Neural cell (in vitro differentiated cells): ENCODE data around the gene MACF1. TPM values are rescaled to one million over a fixed set of nuclear protein-coding genes. Genes with fewer than 3 reads are reported as not detected.

ENCODE experiments used
- H2AFZ ChIP-seq: fragments of 200-600, 300-800 bp; sonication (generic), shearing (Covaris generic); 2 replicates; pipeline ENCODE4 v1.6.0; 2014; ENCODE audit warnings: low read depth, mild to moderate bottlenecking, antibody characterized with exemption, low read length, moderate library complexity
- H3F3A ChIP-seq: fragments of 200-600 bp; shearing (Covaris generic); 2 replicates; pipeline ENCODE4 v1.6.1; 2016; ENCODE audit warnings: mild to moderate bottlenecking, moderate library complexity, mixed read lengths, antibody characterized with exemption, low read length; ENCODE audit not compliant: insufficient read depth, poor library complexity, severe bottlenecking
- H3K27ac ChIP-seq: fragments of 200-600, 300-800 bp; sonication (generic), shearing (Covaris generic); 2 replicates; pipeline ENCODE4 v1.5.1; 2014; ENCODE audit warnings: mild to moderate bottlenecking, low read length, moderate library complexity
- H3K27me3 ChIP-seq: fragments of 300-800, 200-600 bp; sonication (generic), shearing (Covaris generic); 2 replicates; pipeline ENCODE4 v1.6.0; 2014; ENCODE audit warnings: mild to moderate bottlenecking, low read depth, low read length, moderate library complexity; ENCODE audit not compliant: insufficient read depth
- H3K36me3 ChIP-seq: fragments of 300-800, 200-600 bp; sonication (generic), shearing (Covaris generic); 2 replicates; pipeline ENCODE4 v1.5.1; 2014; ENCODE audit warnings: mild to moderate bottlenecking, antibody characterized with exemption, low read length, moderate library complexity; ENCODE audit not compliant: insufficient read depth
- H3K4me2 ChIP-seq: fragments of 300-800, 200-600 bp; sonication (generic), shearing (Covaris generic); 2 replicates; pipeline ENCODE4 v1.6.0; 2014; ENCODE audit warnings: mild to moderate bottlenecking, low read length
- H3K4me3 ChIP-seq: fragments of 300-800, 200-600 bp; sonication (generic), shearing (Covaris generic); 2 replicates; pipeline ENCODE4 v1.5.1; 2014; ENCODE audit warnings: mild to moderate bottlenecking, low read length, moderate library complexity
- H3K79me2 ChIP-seq: fragments of 200-600 bp; shearing (Covaris generic); replicated peaks from 2 replicates; pipeline ENCODE4 v1.6.0; 2014; ENCODE audit warnings: mild to moderate bottlenecking, low read length, moderate library complexity; ENCODE audit not compliant: insufficient read depth
- H3K9ac ChIP-seq: fragments of 300-800, 200-600 bp; sonication (generic), shearing (Covaris generic); 2 replicates; pipeline ENCODE4 v1.6.1; 2016; ENCODE audit warnings: mild to moderate bottlenecking, low read length, mixed read lengths
- H3K9me2 ChIP-seq: fragments of 200-600 bp; shearing (Covaris generic); 2 replicates; pipeline ENCODE4 v1.6.1; 2016; ENCODE audit warnings: mild to moderate bottlenecking, low read length, mixed read lengths; ENCODE audit not compliant: insufficient read depth
- H3K9me3 ChIP-seq: fragments of 200-600, 300-800 bp; sonication (generic), shearing (Covaris generic); 2 replicates; pipeline ENCODE4 v1.6.1; 2016; ENCODE audit warnings: mild to moderate bottlenecking, mixed run types, low read length, moderate library complexity, mixed read lengths
- H4K20me1 ChIP-seq: fragments of 200-600 bp; shearing (Covaris generic); 2 replicates; pipeline ENCODE4 v1.6.1; 2016; ENCODE audit warnings: mild to moderate bottlenecking, mixed run types; ENCODE audit not compliant: insufficient read depth
- EP300 ChIP-seq: fragments of 450-650 bp; conservative IDR thresholded peaks from 2 replicates; pipeline ENCODE4 v1.6.1; 2014; ENCODE audit warnings: antibody characterized with exemption, mild to moderate bottlenecking, moderate library complexity; ENCODE audit not compliant: poor library complexity, severe bottlenecking
- EZH2 ChIP-seq: fragments of 200-600, 300-800 bp; shearing (Covaris generic), sonication (generic); IDR thresholded peaks from 2 replicates; pipeline ENCODE4 v1.6.1; 2014; ENCODE audit warnings: antibody characterized with exemption, low read length, borderline replicate concordance, mild to moderate bottlenecking; ENCODE audit not compliant: insufficient read depth, poor library complexity, severe bottlenecking
- MXI1 ChIP-seq: fragments of 450-650 bp; conservative IDR thresholded peaks from 2 replicates; pipeline ENCODE4 v1.6.1; 2014; ENCODE audit warnings: antibody characterized with exemption, mild to moderate bottlenecking; ENCODE audit not compliant: poor library complexity, severe bottlenecking
- POLR2AphosphoS5 ChIP-seq: IDR thresholded peaks from 2 replicates; pipeline ENCODE4 v1.6.1; 2012
- RAD21 ChIP-seq: fragments of 450-650 bp; conservative IDR thresholded peaks from 2 replicates; pipeline ENCODE4 v1.6.1; 2014; ENCODE audit warnings: antibody characterized with exemption, mild to moderate bottlenecking, moderate library complexity
- SMC3 ChIP-seq: fragments of 450-650 bp; conservative IDR thresholded peaks from 2 replicates; pipeline ENCODE4 v1.6.1; 2014; ENCODE audit warnings: antibody characterized with exemption, mild to moderate bottlenecking, moderate library complexity; ENCODE audit not compliant: poor library complexity
- TAF1 ChIP-seq: IDR thresholded peaks from 2 replicates; pipeline ENCODE4 v1.6.1; 2012; ENCODE audit warnings: low read depth
- polyA plus RNA-seq: library from polyadenylated mRNA; depleted of rRNA; stranded (reverse); fragments of >200 nt; gene quantifications from 2 replicates; pipeline ENCODE4 v1.2.3, GENCODE V29; 2014
- TF ChIP-seq, protein P1 (sequence below): fragments of 450-650 bp; IDR thresholded peaks from 2 replicates; pipeline ENCODE4 v1.5.1; 2014; ENCODE audit warnings: antibody characterized with exemption, mild to moderate bottlenecking, moderate library complexity; ENCODE audit not compliant: poor library complexity, severe bottlenecking
- TF ChIP-seq, protein P2 (sequence below): IDR thresholded peaks from 2 replicates; pipeline ENCODE4 v1.6.1; 2012; ENCODE audit warnings: borderline replicate concordance

Gene MACF1
- polyA plus RNA-seq, 1 donor from 2014 or later = 176 TPM

GRCh38 chr1:39324888-39325287, 120.4 kb downstream of the MACF1 start:
- Histone ChIP-seq H3K36me3 (peaks cover 36% of the 10 kb centered on the region), H3K9me2 (no peaks in the 10 kb centered on the region), H3K9ac (no peak overlapping the region), H3K79me2 (no peaks in the 10 kb centered on the region), H3K9me3 (no peaks in the 10 kb centered on the region), H4K20me1 (no peaks in the 10 kb centered on the region), H3K27ac (no peak overlapping the region), H3K4me2 (no peak overlapping the region), H2AFZ (no peak overlapping the region), H3K4me3 (no peak overlapping the region), H3F3A (no peaks in the 10 kb centered on the region), H3K27me3 (no peaks in the 10 kb centered on the region)
- TF ChIP-seq SMC3 = no peak
- TF ChIP-seq, protein P1, sequence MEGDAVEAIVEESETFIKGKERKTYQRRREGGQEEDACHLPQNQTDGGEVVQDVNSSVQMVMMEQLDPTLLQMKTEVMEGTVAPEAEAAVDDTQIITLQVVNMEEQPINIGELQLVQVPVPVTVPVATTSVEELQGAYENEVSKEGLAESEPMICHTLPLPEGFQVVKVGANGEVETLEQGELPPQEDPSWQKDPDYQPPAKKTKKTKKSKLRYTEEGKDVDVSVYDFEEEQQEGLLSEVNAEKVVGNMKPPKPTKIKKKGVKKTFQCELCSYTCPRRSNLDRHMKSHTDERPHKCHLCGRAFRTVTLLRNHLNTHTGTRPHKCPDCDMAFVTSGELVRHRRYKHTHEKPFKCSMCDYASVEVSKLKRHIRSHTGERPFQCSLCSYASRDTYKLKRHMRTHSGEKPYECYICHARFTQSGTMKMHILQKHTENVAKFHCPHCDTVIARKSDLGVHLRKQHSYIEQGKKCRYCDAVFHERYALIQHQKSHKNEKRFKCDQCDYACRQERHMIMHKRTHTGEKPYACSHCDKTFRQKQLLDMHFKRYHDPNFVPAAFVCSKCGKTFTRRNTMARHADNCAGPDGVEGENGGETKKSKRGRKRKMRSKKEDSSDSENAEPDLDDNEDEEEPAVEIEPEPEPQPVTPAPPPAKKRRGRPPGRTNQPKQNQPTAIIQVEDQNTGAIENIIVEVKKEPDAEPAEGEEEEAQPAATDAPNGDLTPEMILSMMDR = no peak
- TF ChIP-seq POLR2AphosphoS5 = no peak
- no peak for TF ChIP-seq TAF1
- TF ChIP-seq MXI1 = no peak
- TF ChIP-seq RAD21 = no peak
- no peak for TF ChIP-seq EZH2
- TF ChIP-seq, protein P2, sequence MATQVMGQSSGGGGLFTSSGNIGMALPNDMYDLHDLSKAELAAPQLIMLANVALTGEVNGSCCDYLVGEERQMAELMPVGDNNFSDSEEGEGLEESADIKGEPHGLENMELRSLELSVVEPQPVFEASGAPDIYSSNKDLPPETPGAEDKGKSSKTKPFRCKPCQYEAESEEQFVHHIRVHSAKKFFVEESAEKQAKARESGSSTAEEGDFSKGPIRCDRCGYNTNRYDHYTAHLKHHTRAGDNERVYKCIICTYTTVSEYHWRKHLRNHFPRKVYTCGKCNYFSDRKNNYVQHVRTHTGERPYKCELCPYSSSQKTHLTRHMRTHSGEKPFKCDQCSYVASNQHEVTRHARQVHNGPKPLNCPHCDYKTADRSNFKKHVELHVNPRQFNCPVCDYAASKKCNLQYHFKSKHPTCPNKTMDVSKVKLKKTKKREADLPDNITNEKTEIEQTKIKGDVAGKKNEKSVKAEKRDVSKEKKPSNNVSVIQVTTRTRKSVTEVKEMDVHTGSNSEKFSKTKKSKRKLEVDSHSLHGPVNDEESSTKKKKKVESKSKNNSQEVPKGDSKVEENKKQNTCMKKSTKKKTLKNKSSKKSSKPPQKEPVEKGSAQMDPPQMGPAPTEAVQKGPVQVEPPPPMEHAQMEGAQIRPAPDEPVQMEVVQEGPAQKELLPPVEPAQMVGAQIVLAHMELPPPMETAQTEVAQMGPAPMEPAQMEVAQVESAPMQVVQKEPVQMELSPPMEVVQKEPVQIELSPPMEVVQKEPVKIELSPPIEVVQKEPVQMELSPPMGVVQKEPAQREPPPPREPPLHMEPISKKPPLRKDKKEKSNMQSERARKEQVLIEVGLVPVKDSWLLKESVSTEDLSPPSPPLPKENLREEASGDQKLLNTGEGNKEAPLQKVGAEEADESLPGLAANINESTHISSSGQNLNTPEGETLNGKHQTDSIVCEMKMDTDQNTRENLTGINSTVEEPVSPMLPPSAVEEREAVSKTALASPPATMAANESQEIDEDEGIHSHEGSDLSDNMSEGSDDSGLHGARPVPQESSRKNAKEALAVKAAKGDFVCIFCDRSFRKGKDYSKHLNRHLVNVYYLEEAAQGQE = no peak
- no peak for TF ChIP-seq EP300

DNA sequence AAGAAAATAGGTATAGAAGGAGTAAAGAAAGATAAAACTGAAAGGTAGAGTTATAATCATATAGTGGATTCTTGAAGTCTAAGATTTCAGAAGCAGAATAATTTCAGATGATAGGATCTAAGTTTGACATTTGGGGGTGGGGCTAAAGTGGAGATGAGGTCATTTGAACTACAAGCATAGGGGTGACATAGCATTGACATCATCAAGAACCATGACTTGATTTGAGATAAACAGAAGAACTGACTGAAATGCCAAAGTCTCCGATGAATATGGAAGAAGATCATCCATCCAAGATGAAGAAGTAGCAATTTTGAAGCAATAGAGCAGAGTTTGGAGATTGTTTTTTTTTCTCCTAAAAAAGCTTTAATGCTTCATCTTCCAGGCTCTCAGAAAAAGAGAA, 122.3 kb downstream of the MACF1 start:
- TF ChIP-seq, protein P1 = no peak
- TF ChIP-seq MXI1 (no peak), RAD21 (no peak), SMC3 (no peak), EZH2 (no peak)
- H4K20me1 ChIP-seq = no peaks in the 10 kb centered on the region
- H3K79me2 ChIP-seq = no peaks in the 10 kb centered on the region
- peaks cover 36% of the 10 kb centered on the region for H3K36me3 ChIP-seq
- no peak overlapping the region for H3K4me3 ChIP-seq
- no peaks in the 10 kb centered on the region for H3K9me2 ChIP-seq
- H3K27ac ChIP-seq = no peak overlapping the region
- H3K9me3 ChIP-seq = no peaks in the 10 kb centered on the region
- no peaks in the 10 kb centered on the region for H3K27me3 ChIP-seq
- H3K4me2 ChIP-seq = no peak overlapping the region
- H3K9ac ChIP-seq = no peak overlapping the region
- H3F3A ChIP-seq = no peaks in the 10 kb centered on the region
- no peak overlapping the region for H2AFZ ChIP-seq
